GM23338 (cell line): Measurements from ENCODE around the gene RINL.

ENCODE experiments used
- EZH2 ChIP-seq: fragments of 200-600 bp; sonication (generic); IDR thresholded peaks from one replicate; pipeline ENCODE4 v1.8.0; 2017; ENCODE audit warnings: antibody characterized with exemption, mild to moderate bottlenecking, low read depth; ENCODE audit not compliant: unreplicated experiment
- EZH2phosphoT487 ChIP-seq: fragments of 200-600 bp; sonication (generic); IDR thresholded peaks from one replicate; pipeline ENCODE4 v1.8.1; 2018; ENCODE audit warnings: antibody characterized with exemption; ENCODE audit not compliant: unreplicated experiment
- JUNB ChIP-seq: IDR thresholded peaks from one replicate; pipeline ENCODE4 v1.6.1; 2016; ENCODE audit warnings: antibody characterized with exemption; ENCODE audit not compliant: unreplicated experiment
- POLR2AphosphoS5 ChIP-seq: IDR thresholded peaks from 2 replicates; pipeline ENCODE4 v1.6.1; 2016; ENCODE audit warnings: antibody characterized with exemption, low read depth
- ZNF331 ChIP-seq: fragments of 250-450 bp; sonication (Bioruptor Pico); IDR thresholded peaks from 2 replicates; pipeline ENCODE4 v1.5.0; 2020; ENCODE audit warnings: low read depth, mild to moderate bottlenecking, moderate library complexity
- TF ChIP-seq, protein P1 (sequence below), 2 experiments: fragments of 200-600 bp in 1 of 2; sonication (generic) in 1 of 2; conservative IDR thresholded peaks; 2 replicates each; pipeline versions ENCODE4 v1.5.1 to v1.6.1; 2016 to 2017; ENCODE audit warnings: antibody characterized with exemption in 2 of 2, low read depth in 2 of 2, mild to moderate bottlenecking in 2 of 2, moderate library complexity in 1 of 2
- TF ChIP-seq, protein P2 (sequence below): IDR thresholded peaks from 2 replicates; pipeline ENCODE4 v1.6.1; 2016; ENCODE audit warnings: antibody characterized with exemption

DNA sequence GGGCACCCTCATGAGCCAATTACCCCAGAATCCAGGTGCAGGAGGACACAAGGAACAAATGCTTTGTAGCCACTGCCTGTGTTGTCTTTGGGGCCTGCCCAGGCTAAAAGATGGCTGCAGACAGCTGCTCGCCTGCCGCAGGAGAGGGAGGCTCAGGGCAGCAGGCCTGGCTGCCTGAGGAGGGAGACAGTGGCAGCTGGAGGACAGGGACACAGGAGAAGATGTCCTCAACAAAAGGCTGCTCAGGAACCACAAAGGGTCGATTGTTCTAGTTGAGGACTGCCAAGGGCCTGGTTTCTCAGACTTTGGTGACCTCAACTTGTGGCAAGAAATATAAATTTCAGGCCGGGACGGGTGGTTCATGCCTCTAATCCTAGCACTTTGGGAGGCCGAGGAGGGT lies 13.7 kb upstream of the RINL start:
- TF ChIP-seq, protein P1, sequence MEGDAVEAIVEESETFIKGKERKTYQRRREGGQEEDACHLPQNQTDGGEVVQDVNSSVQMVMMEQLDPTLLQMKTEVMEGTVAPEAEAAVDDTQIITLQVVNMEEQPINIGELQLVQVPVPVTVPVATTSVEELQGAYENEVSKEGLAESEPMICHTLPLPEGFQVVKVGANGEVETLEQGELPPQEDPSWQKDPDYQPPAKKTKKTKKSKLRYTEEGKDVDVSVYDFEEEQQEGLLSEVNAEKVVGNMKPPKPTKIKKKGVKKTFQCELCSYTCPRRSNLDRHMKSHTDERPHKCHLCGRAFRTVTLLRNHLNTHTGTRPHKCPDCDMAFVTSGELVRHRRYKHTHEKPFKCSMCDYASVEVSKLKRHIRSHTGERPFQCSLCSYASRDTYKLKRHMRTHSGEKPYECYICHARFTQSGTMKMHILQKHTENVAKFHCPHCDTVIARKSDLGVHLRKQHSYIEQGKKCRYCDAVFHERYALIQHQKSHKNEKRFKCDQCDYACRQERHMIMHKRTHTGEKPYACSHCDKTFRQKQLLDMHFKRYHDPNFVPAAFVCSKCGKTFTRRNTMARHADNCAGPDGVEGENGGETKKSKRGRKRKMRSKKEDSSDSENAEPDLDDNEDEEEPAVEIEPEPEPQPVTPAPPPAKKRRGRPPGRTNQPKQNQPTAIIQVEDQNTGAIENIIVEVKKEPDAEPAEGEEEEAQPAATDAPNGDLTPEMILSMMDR (conservative IDR thresholded peaks at IDR 0.05; ENCODE audit: low read depth in 2 of 2) = no peak
- TF ChIP-seq POLR2AphosphoS5 (no peak), EZH2 (no peak), JUNB (no peak), EZH2phosphoT487 (no peak), ZNF331 (CRISPR knock-in tag) (no peak)
- TF ChIP-seq, protein P2, sequence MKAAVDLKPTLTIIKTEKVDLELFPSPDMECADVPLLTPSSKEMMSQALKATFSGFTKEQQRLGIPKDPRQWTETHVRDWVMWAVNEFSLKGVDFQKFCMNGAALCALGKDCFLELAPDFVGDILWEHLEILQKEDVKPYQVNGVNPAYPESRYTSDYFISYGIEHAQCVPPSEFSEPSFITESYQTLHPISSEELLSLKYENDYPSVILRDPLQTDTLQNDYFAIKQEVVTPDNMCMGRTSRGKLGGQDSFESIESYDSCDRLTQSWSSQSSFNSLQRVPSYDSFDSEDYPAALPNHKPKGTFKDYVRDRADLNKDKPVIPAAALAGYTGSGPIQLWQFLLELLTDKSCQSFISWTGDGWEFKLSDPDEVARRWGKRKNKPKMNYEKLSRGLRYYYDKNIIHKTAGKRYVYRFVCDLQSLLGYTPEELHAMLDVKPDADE = no peak
